C4-2B (cell line): ENCODE measurements around the gene KLHL25.

Experiments
- H3K27ac ChIP-seq: fragments of 450-650 bp; 2 replicates; pipeline ENCODE4 v1.5.1; 2017
- CTCF ChIP-seq: fragments of 450-650 bp; conservative IDR thresholded peaks from 2 replicates; pipeline ENCODE4 v1.5.1; 2017; ENCODE audit warnings: mild to moderate bottlenecking
- ZFX ChIP-seq: fragments of 450-650 bp; IDR thresholded peaks from 2 replicates; pipeline ENCODE4 v1.6.1; 2017

The KLHL25 gene

GRCh38 chr15:85792102-85792731, 2.5 kb downstream of the KLHL25 start:
- H3K27ac ChIP-seq = no peak overlapping the region
- TF ChIP-seq CTCF (no peak), ZFX (no peak)

- TF ChIP-seq ZFX (no peak), CTCF (no peak)
- peak overlapping the region; percentile 65 for H3K27ac ChIP-seq
These were observed 5.2 kb downstream of the KLHL25 start for GRCh38 chr15:85789496-85789875.

GRCh38 chr15:85788771-85789495, 5.8 kb downstream of the KLHL25 start:
- peak overlapping the region; percentile 65 for H3K27ac ChIP-seq
- TF ChIP-seq ZFX = no peak
- no peak for TF ChIP-seq CTCF

- TF ChIP-seq CTCF = no peak
- no peak for TF ChIP-seq ZFX
- H3K27ac ChIP-seq = peak overlapping the region; percentile 13; the same call in 1 of the 2 replicates
These were observed 8.0 kb downstream of the KLHL25 start for GRCh38 chr15:85786781-85787114.

- no peak for TF ChIP-seq ZFX
- no peak for TF ChIP-seq CTCF
- H3K27ac ChIP-seq = peak overlapping the region; percentile 13; the same call in 1 of the 2 replicates
These were observed 8.6 kb downstream of the KLHL25 start for GRCh38 chr15:85785887-85786780.

GRCh38 chr15:85782064-85782463, 12.7 kb downstream of the KLHL25 start:
- TF ChIP-seq ZFX = no peak
- no peak for TF ChIP-seq CTCF
- no peak overlapping the region for H3K27ac ChIP-seq

GRCh38 chr15:85781099-85781498, 13.6 kb downstream of the KLHL25 start:
- TF ChIP-seq ZFX (no peak), CTCF (no peak)
- H3K27ac ChIP-seq = no peak overlapping the region
